Measurements from ENCODE around the gene ABI2.

DNA sequence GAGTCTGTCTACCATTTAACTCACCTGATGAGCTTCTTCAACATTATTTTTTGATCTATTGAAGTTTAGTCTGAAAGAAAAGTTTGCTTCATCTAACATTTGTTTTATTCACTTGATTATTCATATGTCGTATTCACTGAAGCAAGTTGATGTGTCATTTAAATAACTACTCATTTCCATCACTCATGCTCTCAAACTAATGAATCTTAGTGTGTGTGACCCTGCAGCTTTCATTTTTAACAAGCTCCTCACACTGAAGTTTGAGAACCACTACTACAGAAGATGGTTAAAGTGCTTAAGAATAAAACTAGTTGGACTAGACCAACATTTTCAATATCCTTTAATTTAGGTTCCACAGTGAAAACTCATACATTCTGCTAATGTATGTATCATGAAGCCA, 1.8 kb upstream of the ABI2 start:
- no peak for TF ChIP-seq POLR2A (IDR thresholded peaks at IDR 0.05)
- TF ChIP-seq, protein P1, sequence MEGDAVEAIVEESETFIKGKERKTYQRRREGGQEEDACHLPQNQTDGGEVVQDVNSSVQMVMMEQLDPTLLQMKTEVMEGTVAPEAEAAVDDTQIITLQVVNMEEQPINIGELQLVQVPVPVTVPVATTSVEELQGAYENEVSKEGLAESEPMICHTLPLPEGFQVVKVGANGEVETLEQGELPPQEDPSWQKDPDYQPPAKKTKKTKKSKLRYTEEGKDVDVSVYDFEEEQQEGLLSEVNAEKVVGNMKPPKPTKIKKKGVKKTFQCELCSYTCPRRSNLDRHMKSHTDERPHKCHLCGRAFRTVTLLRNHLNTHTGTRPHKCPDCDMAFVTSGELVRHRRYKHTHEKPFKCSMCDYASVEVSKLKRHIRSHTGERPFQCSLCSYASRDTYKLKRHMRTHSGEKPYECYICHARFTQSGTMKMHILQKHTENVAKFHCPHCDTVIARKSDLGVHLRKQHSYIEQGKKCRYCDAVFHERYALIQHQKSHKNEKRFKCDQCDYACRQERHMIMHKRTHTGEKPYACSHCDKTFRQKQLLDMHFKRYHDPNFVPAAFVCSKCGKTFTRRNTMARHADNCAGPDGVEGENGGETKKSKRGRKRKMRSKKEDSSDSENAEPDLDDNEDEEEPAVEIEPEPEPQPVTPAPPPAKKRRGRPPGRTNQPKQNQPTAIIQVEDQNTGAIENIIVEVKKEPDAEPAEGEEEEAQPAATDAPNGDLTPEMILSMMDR (IDR thresholded peaks at IDR 0.05): no peak

Measured in vagina (tissue), 2 donors.